ENCODE results near the gene HBE1.

DNA sequence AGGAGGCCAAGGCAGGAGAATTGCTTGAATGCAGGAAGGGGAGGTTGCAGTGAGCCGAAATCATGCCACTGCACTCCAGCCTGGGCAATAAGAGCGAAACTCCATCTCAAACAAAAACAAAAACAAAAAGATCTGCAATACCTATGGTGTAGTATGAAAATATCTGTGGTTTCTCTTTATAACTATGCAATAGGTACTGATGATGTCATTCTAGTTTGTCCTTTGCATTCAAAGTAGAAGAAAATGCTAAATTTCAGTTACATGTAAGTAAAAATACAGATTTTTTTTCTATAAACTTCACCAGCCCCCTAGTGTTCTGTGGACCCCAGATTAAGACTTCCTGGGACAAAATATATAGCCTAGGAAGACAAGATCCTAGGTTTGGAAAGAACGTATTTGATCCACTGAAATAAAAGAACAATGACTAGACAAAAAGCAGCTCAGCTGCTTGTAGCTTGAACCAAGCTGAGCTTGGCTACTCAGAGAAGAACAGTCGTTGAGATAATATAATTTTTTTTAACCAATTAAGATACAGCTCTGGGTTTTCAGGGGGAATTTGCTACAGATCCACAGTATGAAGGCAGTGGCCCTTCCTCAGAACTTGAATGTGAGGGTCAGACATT, 2.8 kb upstream of the HBE1 start:
- TF ChIP-seq, protein P1, sequence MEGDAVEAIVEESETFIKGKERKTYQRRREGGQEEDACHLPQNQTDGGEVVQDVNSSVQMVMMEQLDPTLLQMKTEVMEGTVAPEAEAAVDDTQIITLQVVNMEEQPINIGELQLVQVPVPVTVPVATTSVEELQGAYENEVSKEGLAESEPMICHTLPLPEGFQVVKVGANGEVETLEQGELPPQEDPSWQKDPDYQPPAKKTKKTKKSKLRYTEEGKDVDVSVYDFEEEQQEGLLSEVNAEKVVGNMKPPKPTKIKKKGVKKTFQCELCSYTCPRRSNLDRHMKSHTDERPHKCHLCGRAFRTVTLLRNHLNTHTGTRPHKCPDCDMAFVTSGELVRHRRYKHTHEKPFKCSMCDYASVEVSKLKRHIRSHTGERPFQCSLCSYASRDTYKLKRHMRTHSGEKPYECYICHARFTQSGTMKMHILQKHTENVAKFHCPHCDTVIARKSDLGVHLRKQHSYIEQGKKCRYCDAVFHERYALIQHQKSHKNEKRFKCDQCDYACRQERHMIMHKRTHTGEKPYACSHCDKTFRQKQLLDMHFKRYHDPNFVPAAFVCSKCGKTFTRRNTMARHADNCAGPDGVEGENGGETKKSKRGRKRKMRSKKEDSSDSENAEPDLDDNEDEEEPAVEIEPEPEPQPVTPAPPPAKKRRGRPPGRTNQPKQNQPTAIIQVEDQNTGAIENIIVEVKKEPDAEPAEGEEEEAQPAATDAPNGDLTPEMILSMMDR (tag by site-specific recombination; IDR thresholded peaks at IDR 0.05): no peak
- TF ChIP-seq ZSCAN16 (tag by site-specific recombination; IDR thresholded peaks at IDR 0.05) (no peak), ZFP69B (tag by site-specific recombination; IDR thresholded peaks at IDR 0.05) (no peak), PATZ1 (tag by site-specific recombination; IDR thresholded peaks at IDR 0.05) (no peak), ZNF2 (tag by site-specific recombination; IDR thresholded peaks at IDR 0.05) (no peak)
- TF ChIP-seq, protein P2, sequence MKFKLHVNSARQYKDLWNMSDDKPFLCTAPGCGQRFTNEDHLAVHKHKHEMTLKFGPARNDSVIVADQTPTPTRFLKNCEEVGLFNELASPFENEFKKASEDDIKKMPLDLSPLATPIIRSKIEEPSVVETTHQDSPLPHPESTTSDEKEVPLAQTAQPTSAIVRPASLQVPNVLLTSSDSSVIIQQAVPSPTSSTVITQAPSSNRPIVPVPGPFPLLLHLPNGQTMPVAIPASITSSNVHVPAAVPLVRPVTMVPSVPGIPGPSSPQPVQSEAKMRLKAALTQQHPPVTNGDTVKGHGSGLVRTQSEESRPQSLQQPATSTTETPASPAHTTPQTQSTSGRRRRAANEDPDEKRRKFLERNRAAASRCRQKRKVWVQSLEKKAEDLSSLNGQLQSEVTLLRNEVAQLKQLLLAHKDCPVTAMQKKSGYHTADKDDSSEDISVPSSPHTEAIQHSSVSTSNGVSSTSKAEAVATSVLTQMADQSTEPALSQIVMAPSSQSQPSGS (tag by site-specific recombination; IDR thresholded peaks at IDR 0.05; ENCODE audit: low read depth): no peak
- TF ChIP-seq, protein P3, sequence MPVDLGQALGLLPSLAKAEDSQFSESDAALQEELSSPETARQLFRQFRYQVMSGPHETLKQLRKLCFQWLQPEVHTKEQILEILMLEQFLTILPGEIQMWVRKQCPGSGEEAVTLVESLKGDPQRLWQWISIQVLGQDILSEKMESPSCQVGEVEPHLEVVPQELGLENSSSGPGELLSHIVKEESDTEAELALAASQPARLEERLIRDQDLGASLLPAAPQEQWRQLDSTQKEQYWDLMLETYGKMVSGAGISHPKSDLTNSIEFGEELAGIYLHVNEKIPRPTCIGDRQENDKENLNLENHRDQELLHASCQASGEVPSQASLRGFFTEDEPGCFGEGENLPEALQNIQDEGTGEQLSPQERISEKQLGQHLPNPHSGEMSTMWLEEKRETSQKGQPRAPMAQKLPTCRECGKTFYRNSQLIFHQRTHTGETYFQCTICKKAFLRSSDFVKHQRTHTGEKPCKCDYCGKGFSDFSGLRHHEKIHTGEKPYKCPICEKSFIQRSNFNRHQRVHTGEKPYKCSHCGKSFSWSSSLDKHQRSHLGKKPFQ (tag by site-specific recombination; IDR thresholded peaks at IDR 0.05): no peak

Measured in HEK293 (cell line).